Measurements from ENCODE around the gene RIN3. TPM values are rescaled to one million over a fixed set of nuclear protein-coding genes. Genes with fewer than 3 reads are reported as not detected.

Gene RIN3
- total and polyA plus RNA-seq, 12 donors = 3.9 to 63.2 (median 30.3) TPM

- Histone ChIP-seq H3K27ac (peak overlapping the region in 1 of 5 donors; percentile 58), H3K4me1 (replicated peaks in 1 of 2) (peaks cover 2 to 4% of the 10 kb centered on the region in 2 donors), H3K27me3 (no peaks in the 10 kb centered on the region), H3K4me3 (no peak overlapping the region), H3K9me3 (replicated peaks in 1 of 3) (no peaks in the 10 kb centered on the region), H3K36me3 (replicated peaks in 1 of 2) (no peaks in the 10 kb centered on the region)
- 74 to 84% (median 81%) methylated on average over 4 of the region's 4 CpGs for WGBS, 4 donors
- TF ChIP-seq POLR2A (IDR thresholded peaks at IDR 0.05) = no peak
- TF ChIP-seq CTCF (IDR thresholded peaks at IDR 0.05) = no peak
- no peak for DNase-seq
- intact Hi-C loops (cut with DNase I) = no loop called here
Observed at GRCh38 chr14:92486881-92487280, 26.7 kb upstream of the RIN3 start.

GRCh38 chr14:92487513-92488133, 26.0 kb upstream of the RIN3 start:
- intact Hi-C loops (cut with DNase I) = no loop called here
- no peak for TF ChIP-seq CTCF (IDR thresholded peaks at IDR 0.05)
- no peak for TF ChIP-seq POLR2A (IDR thresholded peaks at IDR 0.05)
- no peak for DNase-seq
- H3K36me3 ChIP-seq (replicated peaks in 1 of 2) = no peaks in the 10 kb centered on the region
- H3K27me3 ChIP-seq = no peaks in the 10 kb centered on the region
- no peaks in the 10 kb centered on the region for H3K9me3 ChIP-seq (replicated peaks in 1 of 3)
- 63 to 77% (median 68%) methylated on average over 10 of the region's 10 CpGs for WGBS, 4 donors
- H3K4me3 ChIP-seq = no peak overlapping the region
- H3K4me1 ChIP-seq (replicated peaks in 1 of 2) = no peaks in the 10 kb centered on the region
- H3K27ac ChIP-seq = peak overlapping the region in 1 of 5 donors; percentile 58

- WGBS, 4 donors = 82 to 92% (median 89%) methylated on average over 14 to 21 of the region's 21 CpGs
- TF ChIP-seq CTCF (IDR thresholded peaks at IDR 0.05) (no peak), POLR2A (IDR thresholded peaks at IDR 0.05) (no peak)
- H3K36me3 ChIP-seq (replicated peaks in 1 of 2) = no peaks in the 10 kb centered on the region
- no peak for DNase-seq
- H3K4me1 ChIP-seq (replicated peaks in 1 of 2) = no peaks in the 10 kb centered on the region
- no peak overlapping the region for H3K4me3 ChIP-seq
- intact Hi-C loops (cut with DNase I) = no loop called here
- no peaks in the 10 kb centered on the region for H3K27me3 ChIP-seq
- no peaks in the 10 kb centered on the region for H3K9me3 ChIP-seq (replicated peaks in 1 of 3)
- H3K27ac ChIP-seq = peak overlapping the region in 4 of 5 donors; percentile 27 to 79 (median 35)
Observed at GRCh38 chr14:92489394-92490238, 24.0 kb upstream of the RIN3 start.

- DNase-seq = peak in 1 of 7 donors; percentile 53
- no peaks in the 10 kb centered on the region for H3K36me3 ChIP-seq (replicated peaks in 1 of 2)
- WGBS, 4 donors = 76 to 85% (median 83%) methylated on average over 13 to 17 of the region's 17 CpGs
- H3K27me3 ChIP-seq = no peaks in the 10 kb centered on the region
- intact Hi-C loops (cut with DNase I) = no loop called here
- TF ChIP-seq POLR2A (IDR thresholded peaks at IDR 0.05) = no peak
- H3K9me3 ChIP-seq (replicated peaks in 1 of 3) = no peaks in the 10 kb centered on the region
- peak overlapping the region in 3 of 5 donors; percentile 27 to 79 (median 38) for H3K27ac ChIP-seq
- H3K4me1 ChIP-seq (replicated peaks in 1 of 2) = no peaks in the 10 kb centered on the region
- no peak overlapping the region for H3K4me3 ChIP-seq
Observed at GRCh38 chr14:92490239-92490959, 23.2 kb upstream of the RIN3 start.

Data from adrenal gland (tissue), 12 donors.